Hematopoietic multipotent progenitor cell treated with erythropoietin and hydrocortisone succinate and interleukin-3 and kit ligand, for 17 days (in vitro differentiated cells): ENCODE data around the gene RNF10.
"Not testable (repeated sequence)": the region's sequence is repeated elsewhere in the genome, so short reads cannot be mapped to it uniquely, and the experiment has no call there.

Experiments used
- DNase-seq: peaks from one replicate; pipeline ENCODE4 v3.0.0-alpha.2; 2015; ENCODE audit warnings: low spot score

The RNF10 gene

GRCh38 chr12:120580787-120581723 is 46.9 kb downstream of the RNF10 start, which contains the start of gene POP5:
Gene POP5 (minus strand): TSS chr12:120581402. CDS start chr12:120581362, 40 bp downstream.
- DNase-seq, result peak; percentile 97

- peak; percentile 20 for DNase-seq
Measured at GRCh38 chr12:120581998-120582397, 47.8 kb downstream of the RNF10 start.

- DNase-seq, result peak; percentile 82
Measured at GRCh38 chr12:120583478-120584030, 49.4 kb downstream of the RNF10 start.

GRCh38 chr12:120584343-120585149 is 50.4 kb downstream of the RNF10 start:
- peak; percentile 26 for DNase-seq

GRCh38 chr12:120586206-120586605 is 52.0 kb downstream of the RNF10 start:
- DNase-seq, result no peak

GRCh38 chr12:120586860-120587259 is 52.7 kb downstream of the RNF10 start:
- DNase-seq, result no peak

- no peak for DNase-seq
Measured at GRCh38 chr12:120588371-120588770, 54.2 kb downstream of the RNF10 start.

GRCh38 chr12:120588948-120589930 is 55.1 kb downstream of the RNF10 start:
- DNase-seq, result no peak

GRCh38 chr12:120590741-120591407 is 56.7 kb downstream of the RNF10 start:
- no peak for DNase-seq

GRCh38 chr12:120592121-120593049 is 58.2 kb downstream of the RNF10 start:
- DNase-seq, result no peak

- DNase-seq, result no peak
Measured at GRCh38 chr12:120596901-120597300, 62.7 kb downstream of the RNF10 start.

- DNase-seq, result no peak
Measured at GRCh38 chr12:120597861-120598260, 63.7 kb downstream of the RNF10 start.

- DNase-seq, result no peak
Measured at GRCh38 chr12:120598674-120599463, 64.7 kb downstream of the RNF10 start.

- no peak for DNase-seq
Measured at GRCh38 chr12:120599672-120600552, 65.8 kb downstream of the RNF10 start.

- DNase-seq, result not testable (repeated sequence)
Measured at GRCh38 chr12:120602416-120602815, 68.3 kb downstream of the RNF10 start.

GRCh38 chr12:120610560-120610959 is 76.4 kb downstream of the RNF10 start:
- no peak for DNase-seq

- DNase-seq, result not testable (repeated sequence)
Measured at GRCh38 chr12:120611534-120611933, 77.4 kb downstream of the RNF10 start.

- DNase-seq, result no peak
Measured at GRCh38 chr12:120614848-120615247, 80.7 kb downstream of the RNF10 start.
